HL-60 (cell line): ENCODE measurements around the gene DLG5.

Experiments
- CTCF ChIP-seq: IDR thresholded peaks from one replicate; pipeline ENCODE4 v1.5.1; 2011; ENCODE audit warnings: low read length, control low read depth, inconsistent platforms; ENCODE audit not compliant: insufficient read depth
- POLR2AphosphoS5 ChIP-seq: IDR thresholded peaks from 2 replicates; pipeline ENCODE4 v1.6.1; 2012; ENCODE audit warnings: low read depth
- REST ChIP-seq: IDR thresholded peaks from 2 replicates; pipeline ENCODE4 v1.6.1; 2012; ENCODE audit warnings: low read depth; ENCODE audit not compliant: insufficient replicate concordance

- TF ChIP-seq CTCF (no peak), POLR2AphosphoS5 (no peak), REST (no peak)
Measured at GRCh38 chr10:77906951-77907421, 19.6 kb downstream of the DLG5 start.
